Muscle of back (tissue), 13 donors: ENCODE data around the gene C1GALT1C1. TPM values are rescaled to one million over a fixed set of nuclear protein-coding genes. Genes with fewer than 3 reads are reported as not detected.
"Not testable (repeated sequence)": the region's sequence is repeated elsewhere in the genome, so short reads cannot be mapped to it uniquely, and the experiment has no call there.

Experiments
- DNase-seq, 3 donors: peaks; one replicate each; pipeline versions ENCODE4 v3.0.0 to v3.0.0-alpha.2; 2013
- long read RNA-seq, 9 donors: transcript quantifications; one replicate each; lab custom pipeline, GENCODE V29; 2026
- polyA plus RNA-seq, 10 donors: library from polyadenylated mRNA; unstranded; fragments of 120-200 nt; gene quantifications; one replicate each; pipeline ENCODE4 v1.2.1, GENCODE V29; 2013; ENCODE audit not compliant: insufficient read length in 10 of 10

The C1GALT1C1 gene
- 10 to 100 TPM; 15.8 to 21.1 (median 18.8) TPM for polyA plus RNA-seq
- long read RNA-seq, donor 1, transcript C1GALT1C1-201 (2 exons, 1,613 nt), result major isoform, 10 of 31 reads
- long read RNA-seq, donor 1, partial matches to known transcripts, result 21 of 31 reads
- long read RNA-seq, donor 1, other reads (novel, unspliced or antisense), result 0 of 31 reads
- long read RNA-seq, donor 2, transcript C1GALT1C1-201 (2 exons, 1,613 nt), result major isoform, 6 of 6 reads
- long read RNA-seq, donor 2, partial matches to known transcripts, result 0 of 6 reads
- long read RNA-seq, donor 2, other reads (novel, unspliced or antisense), result 0 of 6 reads
- long read RNA-seq, donor 3, result 0 reads
- long read RNA-seq, donor 4, transcript C1GALT1C1-201 (2 exons, 1,613 nt), result major isoform, 6 of 6 reads
- long read RNA-seq, donor 4, partial matches to known transcripts, result 0 of 6 reads
- long read RNA-seq, donor 4, other reads (novel, unspliced or antisense), result 0 of 6 reads
- long read RNA-seq, donor 5, transcript C1GALT1C1-201 (2 exons, 1,613 nt), result major isoform, 11 of 11 reads
- long read RNA-seq, donor 5, partial matches to known transcripts, result 0 of 11 reads
- long read RNA-seq, donor 5, other reads (novel, unspliced or antisense), result 0 of 11 reads
- long read RNA-seq, donor 6, transcript C1GALT1C1-201 (2 exons, 1,613 nt), result major isoform, 12 of 12 reads
- long read RNA-seq, donor 6, partial matches to known transcripts, result 0 of 12 reads
- long read RNA-seq, donor 6, other reads (novel, unspliced or antisense), result 0 of 12 reads
- long read RNA-seq, donor 7, transcript C1GALT1C1-201 (2 exons, 1,613 nt), result major isoform, 7 of 8 reads
- long read RNA-seq, donor 7, partial matches to known transcripts, result 0 of 8 reads
- long read RNA-seq, donor 7, other reads (novel, unspliced or antisense), result 0 of 8 reads
- long read RNA-seq, donor 8, transcript C1GALT1C1-201 (2 exons, 1,613 nt), result major isoform, 8 of 23 reads
- long read RNA-seq, donor 8, partial matches to known transcripts, result 15 of 23 reads
- long read RNA-seq, donor 8, other reads (novel, unspliced or antisense), result 0 of 23 reads
- long read RNA-seq, donor 9, partial matches to known transcripts, result 0 of 1 reads
- long read RNA-seq, donor 9, other reads (novel, unspliced or antisense), result 0 of 1 reads

- DNase-seq, result peak; percentile 89 to 95 (median 92)
Observed at GRCh38 chrX:120629667-120630537, at the start of gene C1GALT1C1. Gene C1GALT1C1 (minus strand): TSS chrX:120630054. CDS start chrX:120627166, 2,888 bp downstream.

- no peak for DNase-seq
Observed at GRCh38 chrX:120677004-120677652, 47.3 kb upstream of the C1GALT1C1 start.

- DNase-seq, result no peak
Observed at GRCh38 chrX:120672841-120673530, 43.1 kb upstream of the C1GALT1C1 start.

GRCh38 chrX:120672389-120672788, 42.5 kb upstream of the C1GALT1C1 start:
- peak in 1 of 3 donors; percentile 13 for DNase-seq

- DNase-seq, result no peak
Observed at GRCh38 chrX:120671963-120672362, 42.1 kb upstream of the C1GALT1C1 start.

GRCh38 chrX:120668357-120668756, 38.5 kb upstream of the C1GALT1C1 start:
- no peak for DNase-seq

- not testable (repeated sequence) for DNase-seq
Observed at GRCh38 chrX:120664535-120664934, 34.7 kb upstream of the C1GALT1C1 start.

- DNase-seq, result no peak
Observed at GRCh38 chrX:120664081-120664480, 34.2 kb upstream of the C1GALT1C1 start.

GRCh38 chrX:120662662-120663061, 32.8 kb upstream of the C1GALT1C1 start:
- DNase-seq, result no peak

GRCh38 chrX:120660637-120661036, 30.8 kb upstream of the C1GALT1C1 start:
- no peak for DNase-seq

- DNase-seq, result no peak
Observed at GRCh38 chrX:120653000-120653399, 23.1 kb upstream of the C1GALT1C1 start.

- not testable (repeated sequence) for DNase-seq
Observed at GRCh38 chrX:120652256-120652655, 22.4 kb upstream of the C1GALT1C1 start.

GRCh38 chrX:120647127-120647526, 17.3 kb upstream of the C1GALT1C1 start:
- DNase-seq, result no peak

GRCh38 chrX:120642871-120643270, 13.0 kb upstream of the C1GALT1C1 start:
- no peak for DNase-seq

GRCh38 chrX:120638619-120639018, 8.8 kb upstream of the C1GALT1C1 start:
- no peak for DNase-seq

GRCh38 chrX:120625371-120625770, 4.5 kb downstream of the C1GALT1C1 start:
- DNase-seq, result peak in 1 of 3 donors; percentile 10

GRCh38 chrX:120617996-120618630, 11.7 kb downstream of the C1GALT1C1 start:
- DNase-seq, result no peak

- peak in 2 of 3 donors; percentile 32 to 44 for DNase-seq
Observed at GRCh38 chrX:120614816-120615215, 15.0 kb downstream of the C1GALT1C1 start.

GRCh38 chrX:120612086-120612485, 17.8 kb downstream of the C1GALT1C1 start:
- no peak for DNase-seq
